ENCODE data around the gene KIZ.

Gene KIZ

GRCh38 chr20:21111416-21111815, 14.5 kb upstream of the KIZ start:
- H2AFZ ChIP-seq (ENCODE audit: low read length) = no peak overlapping the region
- H3K27ac ChIP-seq (replicated peaks; ENCODE audit: low read length) = no peak overlapping the region
- H4K8ac ChIP-seq (ENCODE audit: low read depth, low read length) = no peak overlapping the region
- H3K27me3 ChIP-seq (ENCODE audit: control insufficient read depth in 3 of 3, insufficient read depth in 3 of 3, low read depth in 1 of 3, low read length in 3 of 3) = peaks cover 4 to 82% (median 23%) of the 10 kb centered on the region in 3 experiments
- H3K14ac ChIP-seq (ENCODE audit: low read length) = no peak overlapping the region
- H3K9ac ChIP-seq (ENCODE audit: low read depth, low read length, poor library complexity) = no peak overlapping the region
- no CpG with 5 or more reads among the region's 2 CpGs for WGBS, 2 donors (ENCODE audit: extremely low coverage in 2 of 2, insufficient read length in 2 of 2, insufficient replicate concordance in 1 of 2)
- no peak overlapping the region for H2AK5ac ChIP-seq (ENCODE audit: low read depth, low read length)
- DNase-seq (ENCODE audit: low spot score) = no peak
- no peak overlapping the region for H2BK120ac ChIP-seq (ENCODE audit: low read depth, low read length)
- no peaks in the 10 kb centered on the region for H3K36me3 ChIP-seq (replicated peaks in 1 of 2; ENCODE audit: control insufficient read depth in 2 of 2, insufficient read depth in 2 of 2, low read length in 2 of 2)
- H3K4ac ChIP-seq (ENCODE audit: low read length) = no peak overlapping the region
- H3K79me1 ChIP-seq (ENCODE audit: low read depth, low read length) = no peaks in the 10 kb centered on the region
- H2BK12ac ChIP-seq (ENCODE audit: low read length) = no peak overlapping the region
- no peak overlapping the region for H3K23ac ChIP-seq (ENCODE audit: low read depth, low read length, poor library complexity)
- H3K4me2 ChIP-seq (ENCODE audit: insufficient read depth, low read length, poor library complexity, severe bottlenecking) = no peak overlapping the region
- H2BK5ac ChIP-seq (ENCODE audit: low read length) = no peak overlapping the region
- no peak overlapping the region for H4K91ac ChIP-seq (ENCODE audit: low read depth, low read length, poor library complexity)
- no peak overlapping the region for H3K18ac ChIP-seq (ENCODE audit: low read length)
- H3K4me1 ChIP-seq (ENCODE audit: control insufficient read depth in 2 of 2, insufficient read depth in 1 of 2, low read depth in 1 of 2, low read length in 2 of 2) = no peaks in the 10 kb centered on the region
- H3K4me3 ChIP-seq (ENCODE audit: low read length in 2 of 2) = no peak overlapping the region
- no peak overlapping the region for H2BK15ac ChIP-seq (ENCODE audit: low read length)
- no peaks in the 10 kb centered on the region for H3K9me3 ChIP-seq (replicated peaks in 1 of 2; ENCODE audit: control insufficient read depth in 2 of 2, insufficient read depth in 1 of 2, low read depth in 1 of 2, low read length in 2 of 2)

GRCh38 chr20:21113697-21114096, 12.2 kb upstream of the KIZ start:
- H2AK5ac ChIP-seq (ENCODE audit: low read depth, low read length) = no peak overlapping the region
- no CpG with 5 or more reads among the region's 4 CpGs for WGBS, 2 donors (ENCODE audit: extremely low coverage in 2 of 2, insufficient read length in 2 of 2, insufficient replicate concordance in 1 of 2)
- no peaks in the 10 kb centered on the region for H3K79me1 ChIP-seq (ENCODE audit: low read depth, low read length)
- H2AFZ ChIP-seq (ENCODE audit: low read length) = no peak overlapping the region
- no peak overlapping the region for H3K23ac ChIP-seq (ENCODE audit: low read depth, low read length, poor library complexity)
- H2BK15ac ChIP-seq (ENCODE audit: low read length) = no peak overlapping the region
- no peak overlapping the region for H2BK5ac ChIP-seq (ENCODE audit: low read length)
- H3K4me2 ChIP-seq (ENCODE audit: insufficient read depth, low read length, poor library complexity, severe bottlenecking) = no peak overlapping the region
- no peak overlapping the region for H3K14ac ChIP-seq (ENCODE audit: low read length)
- H3K18ac ChIP-seq (ENCODE audit: low read length) = no peak overlapping the region
- H3K9ac ChIP-seq (ENCODE audit: low read depth, low read length, poor library complexity) = no peak overlapping the region
- no peak overlapping the region for H2BK120ac ChIP-seq (ENCODE audit: low read depth, low read length)
- H3K27me3 ChIP-seq (ENCODE audit: control insufficient read depth in 3 of 3, insufficient read depth in 3 of 3, low read depth in 1 of 3, low read length in 3 of 3) = peaks cover 0 to 82% (median 6%) of the 10 kb centered on the region in 3 experiments
- H3K4me1 ChIP-seq (ENCODE audit: control insufficient read depth in 2 of 2, insufficient read depth in 1 of 2, low read depth in 1 of 2, low read length in 2 of 2) = no peaks in the 10 kb centered on the region
- H3K4ac ChIP-seq (ENCODE audit: low read length) = no peak overlapping the region
- no peak overlapping the region for H3K4me3 ChIP-seq (ENCODE audit: low read length in 2 of 2)
- no peak overlapping the region for H4K8ac ChIP-seq (ENCODE audit: low read depth, low read length)
- no peak for DNase-seq (ENCODE audit: low spot score)
- no peak overlapping the region for H2BK12ac ChIP-seq (ENCODE audit: low read length)
- no peak overlapping the region for H3K27ac ChIP-seq (replicated peaks; ENCODE audit: low read length)
- H4K91ac ChIP-seq (ENCODE audit: low read depth, low read length, poor library complexity) = no peak overlapping the region
- no peaks in the 10 kb centered on the region for H3K9me3 ChIP-seq (replicated peaks in 1 of 2; ENCODE audit: control insufficient read depth in 2 of 2, insufficient read depth in 1 of 2, low read depth in 1 of 2, low read length in 2 of 2)
- no peaks in the 10 kb centered on the region for H3K36me3 ChIP-seq (replicated peaks in 1 of 2; ENCODE audit: control insufficient read depth in 2 of 2, insufficient read depth in 2 of 2, low read length in 2 of 2)

GRCh38 chr20:21114584-21114983, 11.3 kb upstream of the KIZ start:
- H3K14ac ChIP-seq (ENCODE audit: low read length) = no peak overlapping the region
- H2BK5ac ChIP-seq (ENCODE audit: low read length) = no peak overlapping the region
- no peak overlapping the region for H3K4me2 ChIP-seq (ENCODE audit: insufficient read depth, low read length, poor library complexity, severe bottlenecking)
- no peak overlapping the region for H3K18ac ChIP-seq (ENCODE audit: low read length)
- H3K4me3 ChIP-seq (ENCODE audit: low read length in 2 of 2) = no peak overlapping the region
- no peak overlapping the region for H3K9ac ChIP-seq (ENCODE audit: low read depth, low read length, poor library complexity)
- peaks cover 0 to 81% (median 2%) of the 10 kb centered on the region in 3 experiments for H3K27me3 ChIP-seq (ENCODE audit: control insufficient read depth in 3 of 3, insufficient read depth in 3 of 3, low read depth in 1 of 3, low read length in 3 of 3)
- H3K23ac ChIP-seq (ENCODE audit: low read depth, low read length, poor library complexity) = no peak overlapping the region
- no peak overlapping the region for H4K8ac ChIP-seq (ENCODE audit: low read depth, low read length)
- H2AK5ac ChIP-seq (ENCODE audit: low read depth, low read length) = no peak overlapping the region
- H3K79me1 ChIP-seq (ENCODE audit: low read depth, low read length) = no peaks in the 10 kb centered on the region
- no peaks in the 10 kb centered on the region for H3K4me1 ChIP-seq (ENCODE audit: control insufficient read depth in 2 of 2, insufficient read depth in 1 of 2, low read depth in 1 of 2, low read length in 2 of 2)
- no peak overlapping the region for H3K4ac ChIP-seq (ENCODE audit: low read length)
- no CpG with 5 or more reads among the region's 15 CpGs for WGBS, 2 donors (ENCODE audit: extremely low coverage in 2 of 2, insufficient read length in 2 of 2, insufficient replicate concordance in 1 of 2)
- no peak for DNase-seq (ENCODE audit: low spot score)
- no peak overlapping the region for H3K27ac ChIP-seq (replicated peaks; ENCODE audit: low read length)
- H2BK12ac ChIP-seq (ENCODE audit: low read length) = no peak overlapping the region
- no peak overlapping the region for H4K91ac ChIP-seq (ENCODE audit: low read depth, low read length, poor library complexity)
- no peak overlapping the region for H2BK120ac ChIP-seq (ENCODE audit: low read depth, low read length)
- H2BK15ac ChIP-seq (ENCODE audit: low read length) = no peak overlapping the region
- H3K9me3 ChIP-seq (replicated peaks in 1 of 2; ENCODE audit: control insufficient read depth in 2 of 2, insufficient read depth in 1 of 2, low read depth in 1 of 2, low read length in 2 of 2) = no peaks in the 10 kb centered on the region
- no peaks in the 10 kb centered on the region for H3K36me3 ChIP-seq (replicated peaks in 1 of 2; ENCODE audit: control insufficient read depth in 2 of 2, insufficient read depth in 2 of 2, low read length in 2 of 2)
- no peak overlapping the region for H2AFZ ChIP-seq (ENCODE audit: low read length)

GRCh38 chr20:21117521-21117920, 8.4 kb upstream of the KIZ start:
- no peak for DNase-seq (ENCODE audit: low spot score)
- Histone ChIP-seq H3K9me3 (replicated peaks in 1 of 2; ENCODE audit: control insufficient read depth in 2 of 2, insufficient read depth in 1 of 2, low read depth in 1 of 2, low read length in 2 of 2) (no peaks in the 10 kb centered on the region), H3K27me3 (ENCODE audit: control insufficient read depth in 3 of 3, insufficient read depth in 3 of 3, low read depth in 1 of 3, low read length in 3 of 3) (peaks cover 0 to 53% (median 0%) of the 10 kb centered on the region in 3 experiments), H2AK5ac (ENCODE audit: low read depth, low read length) (no peak overlapping the region), H2BK120ac (ENCODE audit: low read depth, low read length) (no peak overlapping the region), H4K8ac (ENCODE audit: low read depth, low read length) (no peak overlapping the region), H3K36me3 (replicated peaks in 1 of 2; ENCODE audit: control insufficient read depth in 2 of 2, insufficient read depth in 2 of 2, low read length in 2 of 2) (no peaks in the 10 kb centered on the region), H3K27ac (replicated peaks; ENCODE audit: low read length) (no peak overlapping the region), H3K4ac (ENCODE audit: low read length) (no peak overlapping the region), H3K14ac (ENCODE audit: low read length) (no peak overlapping the region), H4K91ac (ENCODE audit: low read depth, low read length, poor library complexity) (no peak overlapping the region), H3K4me3 (ENCODE audit: low read length in 2 of 2) (no peak overlapping the region), H3K4me1 (ENCODE audit: control insufficient read depth in 2 of 2, insufficient read depth in 1 of 2, low read depth in 1 of 2, low read length in 2 of 2) (no peaks in the 10 kb centered on the region), H2AFZ (ENCODE audit: low read length) (no peak overlapping the region), H3K9ac (ENCODE audit: low read depth, low read length, poor library complexity) (no peak overlapping the region), H3K4me2 (ENCODE audit: insufficient read depth, low read length, poor library complexity, severe bottlenecking) (no peak overlapping the region), H2BK15ac (ENCODE audit: low read length) (no peak overlapping the region), H2BK5ac (ENCODE audit: low read length) (no peak overlapping the region), H2BK12ac (ENCODE audit: low read length) (no peak overlapping the region), H3K23ac (ENCODE audit: low read depth, low read length, poor library complexity) (no peak overlapping the region), H3K18ac (ENCODE audit: low read length) (no peak overlapping the region), H3K79me1 (ENCODE audit: low read depth, low read length) (no peaks in the 10 kb centered on the region)
- no CpG with 5 or more reads among the region's 4 CpGs for WGBS, 2 donors (ENCODE audit: extremely low coverage in 2 of 2, insufficient read length in 2 of 2, insufficient replicate concordance in 1 of 2)
